Left lobe of liver (tissue), 2 donors: ENCODE data around the gene SYNJ2. TPM values are rescaled to one million over a fixed set of nuclear protein-coding genes. Genes with fewer than 3 reads are reported as not detected.
"Not testable (repeated sequence)": the region's sequence is repeated elsewhere in the genome, so short reads cannot be mapped to it uniquely, and the experiment has no call there.

Source experiments
- ATAC-seq: fragments of 200-7000 bp; cut with Tn5 transposase; one replicate; pipeline ENCODE4 v1.9.1; 2020; ENCODE audit warnings: mild to moderate bottlenecking, moderate library complexity
- DNase-seq: peaks from one replicate; pipeline ENCODE4 v3.0.0-alpha.2; 2020; ENCODE audit warnings: low spot score
- total RNA-seq: library from RNA; stranded (reverse); gene quantifications from one replicate; pipeline ENCODE4 v1.2.1, GENCODE V29; 2021
- donor health status: DM: no; HTN: no; CAD: no; lungs with moderate emphysema.
- donor health status: DM: no; HTN: yes; CAD: no.

The SYNJ2 gene
- total RNA-seq, 1 donor from 2014 or later = 5.5 TPM

DNA sequence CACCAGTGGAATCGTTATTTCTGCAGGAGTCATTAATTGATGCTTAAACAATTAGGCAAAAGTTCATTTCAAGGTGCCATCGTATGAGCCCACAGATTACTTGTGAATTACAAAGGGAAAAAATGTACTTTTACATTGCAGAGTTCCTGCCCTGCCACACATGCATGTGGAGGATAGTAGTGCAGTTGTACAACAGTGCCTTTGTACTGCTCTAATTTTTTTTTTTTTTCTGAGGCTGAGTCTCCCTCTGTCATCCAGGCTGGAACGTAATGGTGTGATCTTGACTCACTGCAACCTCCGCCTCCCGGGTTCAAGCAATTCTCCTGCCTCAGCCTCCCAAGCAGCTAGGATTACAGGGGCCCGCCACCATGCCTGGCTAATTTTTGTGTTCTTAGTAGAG, 26.0 kb upstream of the SYNJ2 start:
- ATAC-seq (no peak), DNase-seq (no peak)

DNA sequence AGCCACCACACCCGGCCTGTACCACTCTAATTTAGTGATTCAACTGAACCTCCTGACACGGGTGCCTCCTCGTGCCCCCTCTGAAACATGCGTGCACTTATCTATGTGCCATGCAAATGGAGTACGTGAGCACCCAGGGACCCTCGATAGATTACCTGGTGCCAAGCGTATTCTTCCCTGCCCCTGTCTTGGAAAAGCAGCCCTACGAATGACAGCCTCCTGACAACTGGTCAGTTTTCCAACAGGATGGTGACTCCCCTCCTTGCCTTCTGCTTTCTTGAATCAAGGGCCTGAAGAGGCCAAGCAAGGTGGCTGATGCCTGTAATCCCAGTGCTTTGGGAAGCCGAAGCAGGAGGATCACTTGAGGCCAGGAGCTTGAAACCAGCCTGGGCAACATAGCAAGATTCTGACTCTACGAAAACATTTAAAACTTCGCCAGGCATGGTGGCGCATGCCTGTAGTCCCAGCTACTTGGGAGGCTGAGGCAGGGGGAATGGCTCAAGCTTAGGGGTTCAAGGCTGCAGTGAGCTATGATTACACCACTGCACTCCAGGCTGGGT, 25.4 kb upstream of the SYNJ2 start:
- ATAC-seq = no peak
- no peak for DNase-seq

DNA sequence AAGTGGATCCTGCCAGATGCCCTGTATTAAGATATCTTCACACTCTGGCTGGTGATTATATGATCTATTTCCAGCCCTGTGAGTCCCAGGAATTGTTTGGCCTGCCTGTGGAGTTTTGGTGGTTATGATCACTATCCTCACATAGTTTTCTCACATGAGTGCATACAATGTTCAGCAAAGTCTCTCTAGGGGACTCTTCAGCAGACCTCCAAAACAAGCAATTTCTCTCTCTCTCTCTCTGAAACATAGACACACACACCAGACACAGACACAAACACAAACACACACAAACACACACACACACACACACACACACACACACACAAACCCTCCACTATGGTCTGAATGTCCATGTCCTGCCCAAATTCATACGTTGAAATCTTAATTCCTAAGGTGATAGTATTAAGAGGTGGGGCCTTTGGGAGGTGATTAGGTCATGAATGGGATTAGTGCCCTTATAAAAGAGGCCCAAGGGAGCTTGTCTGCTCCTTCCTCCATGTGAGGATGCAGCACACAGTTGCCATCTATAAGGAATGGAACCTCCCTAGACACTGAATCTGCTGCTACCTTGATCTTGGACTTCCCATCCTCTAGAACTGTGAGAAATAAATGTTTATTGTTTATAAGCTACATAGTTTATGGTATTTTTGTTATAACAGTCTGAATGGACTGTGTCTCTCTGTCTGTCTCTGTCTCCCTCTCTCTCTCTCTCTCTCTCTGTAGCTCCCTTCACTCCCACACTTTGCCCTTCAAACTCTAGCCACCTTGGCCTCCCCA, 22.0 kb upstream of the SYNJ2 start:
- no peak for DNase-seq
- ATAC-seq = no peak

DNA sequence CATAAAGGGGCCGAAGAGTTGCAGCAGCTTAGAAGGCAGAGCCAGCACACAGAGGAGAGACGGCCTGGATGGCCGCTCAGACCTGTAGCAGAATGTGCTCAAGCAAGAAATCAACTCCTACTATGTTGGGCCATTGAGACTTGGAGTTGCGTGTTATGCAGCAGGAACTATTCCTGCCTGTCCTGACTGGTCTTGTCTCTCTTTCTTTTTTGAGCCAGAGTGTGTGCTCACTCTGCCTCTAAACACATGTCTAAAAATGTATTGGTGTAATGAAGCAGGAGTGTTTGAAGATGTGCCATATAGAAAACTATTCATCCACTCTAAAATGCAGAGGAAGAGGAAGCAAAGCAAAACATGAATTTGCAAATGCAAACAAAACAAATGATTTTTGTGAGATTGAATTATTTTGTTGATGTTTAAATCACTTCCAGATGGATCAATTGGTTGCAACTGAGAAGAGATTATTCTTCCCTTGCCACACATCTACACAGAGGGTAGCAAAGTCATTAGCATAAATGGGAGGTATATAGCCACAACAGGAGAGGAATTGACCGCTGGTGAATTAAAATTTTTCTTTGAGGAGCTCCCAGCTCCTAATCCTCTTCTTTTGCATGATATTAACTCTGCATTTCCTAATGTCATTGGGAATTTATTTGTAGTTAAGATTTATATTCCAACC, 20.4 kb upstream of the SYNJ2 start:
- no peak for DNase-seq
- no peak for ATAC-seq

- no peak for DNase-seq
- no peak for ATAC-seq
Measured at GRCh38 chr6:157961832-157962575, 19.7 kb upstream of the SYNJ2 start.

GRCh38 chr6:157962601-157963302, 18.9 kb upstream of the SYNJ2 start:
- no peak for ATAC-seq
- no peak for DNase-seq

GRCh38 chr6:157964100-157964499, 17.6 kb upstream of the SYNJ2 start:
- ATAC-seq = no peak
- no peak for DNase-seq

GRCh38 chr6:157965387-157965786, 16.3 kb upstream of the SYNJ2 start:
- DNase-seq = no peak
- no peak for ATAC-seq

- ATAC-seq (no peak), DNase-seq (no peak)
Measured at GRCh38 chr6:157966589-157966977, 15.1 kb upstream of the SYNJ2 start.

- DNase-seq = no peak
- ATAC-seq = no peak
Measured at GRCh38 chr6:157967020-157967419, 14.6 kb upstream of the SYNJ2 start.

DNA sequence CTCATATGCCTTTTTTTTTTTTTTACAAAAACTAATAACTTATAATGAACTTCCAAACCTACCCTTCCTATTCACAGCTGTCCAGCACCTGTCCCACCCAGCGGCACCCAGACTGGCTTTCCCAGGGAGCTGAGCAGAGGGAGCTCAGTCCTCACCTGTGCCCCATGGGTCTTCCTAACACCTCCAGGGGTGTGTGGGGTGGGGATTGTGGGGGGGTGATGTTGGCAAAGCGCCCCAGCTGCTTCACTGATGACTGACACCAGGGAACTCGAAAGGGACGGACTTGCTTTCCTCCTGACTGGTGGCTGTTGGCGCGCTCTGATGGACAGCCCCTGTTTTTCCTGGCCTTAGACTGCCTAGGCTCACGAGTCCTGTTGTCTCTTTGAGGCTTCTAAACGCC, 14.2 kb upstream of the SYNJ2 start:
- ATAC-seq = no peak
- DNase-seq = no peak

DNA sequence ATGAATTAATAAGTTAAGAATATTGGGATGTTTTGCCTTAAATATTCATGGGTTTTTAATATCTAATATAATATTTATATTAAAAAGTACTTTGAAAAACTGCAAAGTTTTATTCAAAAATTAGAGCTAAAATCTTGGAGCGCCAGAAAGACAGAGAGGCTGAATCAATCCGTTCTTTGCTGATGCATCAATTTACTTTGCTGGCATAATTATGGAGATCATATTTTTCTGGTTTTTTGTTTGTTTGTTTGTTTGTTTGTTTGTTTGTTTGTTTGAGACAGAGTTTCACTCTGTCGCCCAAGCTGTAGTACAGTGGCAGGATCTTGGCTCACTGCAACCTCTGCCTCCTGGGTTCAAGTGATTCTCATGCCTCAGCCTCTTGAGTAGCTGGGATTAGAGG, 9.5 kb upstream of the SYNJ2 start:
- not testable (repeated sequence) for DNase-seq, ATAC-seq

GRCh38 chr6:157974341-157974894, 7.2 kb upstream of the SYNJ2 start:
- no peak for ATAC-seq
- no peak for DNase-seq

- ATAC-seq (no peak), DNase-seq (no peak)
Measured at GRCh38 chr6:157974967-157975366, 6.7 kb upstream of the SYNJ2 start.

- no peak for ATAC-seq
- DNase-seq = no peak
Measured at GRCh38 chr6:157975456-157975855, 6.2 kb upstream of the SYNJ2 start.

DNA sequence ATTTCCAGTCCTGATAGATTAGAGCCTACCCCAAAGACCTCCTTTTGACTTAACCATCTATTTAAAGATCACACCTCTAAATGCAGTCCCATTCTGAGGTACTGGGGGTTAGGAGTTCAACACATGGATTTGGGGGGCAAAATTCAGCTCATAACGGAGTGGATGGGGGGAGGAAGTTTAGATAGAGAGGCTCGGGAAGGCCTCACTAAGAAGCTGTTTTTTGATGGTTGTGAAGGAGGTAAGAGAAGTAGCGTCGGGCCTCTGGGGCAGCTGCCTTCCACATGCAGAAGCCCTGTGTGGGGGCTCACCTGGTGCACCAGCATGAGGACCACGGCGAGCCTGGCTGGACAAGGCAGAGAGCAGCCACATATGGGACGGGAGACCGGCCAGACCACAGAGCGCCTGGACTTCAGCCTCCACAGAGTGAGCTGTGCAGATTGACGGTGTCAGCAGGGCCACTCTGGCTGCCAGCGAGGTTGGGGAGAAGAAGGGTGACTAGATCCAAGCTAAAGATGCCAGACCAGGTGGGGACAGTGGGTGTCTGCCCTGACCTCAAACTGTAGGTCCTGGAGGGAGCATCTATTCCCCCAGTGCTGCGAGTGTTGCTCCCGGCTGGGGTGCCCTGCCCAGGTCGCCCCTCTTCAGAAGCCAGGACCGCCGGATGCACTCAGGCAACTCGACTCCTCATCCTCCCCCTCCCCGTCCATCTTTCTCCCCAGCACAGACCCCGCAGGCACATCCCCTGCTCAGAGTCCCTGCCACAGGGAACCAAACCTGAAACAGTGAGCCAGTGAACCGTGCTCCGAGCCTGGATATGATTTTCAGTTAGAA, 5.1 kb upstream of the SYNJ2 start:
- DNase-seq (no peak), ATAC-seq (no peak)

GRCh38 chr6:157977176-157977804, 4.4 kb upstream of the SYNJ2 start:
- ATAC-seq (no peak), DNase-seq (no peak)

GRCh38 chr6:157978021-157978783, 3.5 kb upstream of the SYNJ2 start:
- ATAC-seq (no peak), DNase-seq (no peak)
